Activated CD4-positive, alpha-beta T cell treated with anti-CD3 and anti-CD28 coated beads for 1 hour (primary cell): ENCODE measurements around the gene SPDYE3.
"Not testable (repeated sequence)": the region's sequence is repeated elsewhere in the genome, so short reads cannot be mapped to it uniquely, and the experiment has no call there.

Experiments used
- DNase-seq: peaks from one replicate; pipeline ENCODE4 v3.0.0-alpha.2; 2020

The SPDYE3 gene

DNA sequence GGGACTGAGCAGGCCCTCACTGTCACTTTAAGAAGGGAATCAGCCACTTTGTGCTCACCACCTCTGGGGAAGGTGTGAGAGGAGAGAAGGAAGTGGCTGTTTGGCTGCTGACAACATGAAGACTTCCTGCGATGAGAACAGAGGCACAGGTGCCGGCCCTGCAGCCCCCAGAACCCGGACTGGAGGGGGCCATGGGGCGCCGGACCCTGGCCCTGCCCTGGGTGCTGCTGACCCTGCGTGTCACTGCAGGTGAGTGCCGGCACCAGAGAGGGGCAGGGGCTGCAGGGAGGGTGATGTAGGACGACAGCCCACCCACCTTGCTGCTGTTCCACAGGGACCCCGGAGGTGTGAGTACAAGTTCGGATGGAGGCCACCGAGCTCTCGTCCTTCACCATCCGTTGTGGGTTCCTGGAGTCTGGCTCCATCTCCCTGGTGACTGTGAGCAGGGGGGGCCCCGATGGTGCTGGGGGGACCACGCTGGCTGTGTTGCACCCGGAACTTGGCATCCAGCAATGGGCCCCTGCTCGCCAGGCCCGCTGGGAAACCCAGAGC lies 44.8 kb downstream of the SPDYE3 start:
- DNase-seq = not testable (repeated sequence)

DNA sequence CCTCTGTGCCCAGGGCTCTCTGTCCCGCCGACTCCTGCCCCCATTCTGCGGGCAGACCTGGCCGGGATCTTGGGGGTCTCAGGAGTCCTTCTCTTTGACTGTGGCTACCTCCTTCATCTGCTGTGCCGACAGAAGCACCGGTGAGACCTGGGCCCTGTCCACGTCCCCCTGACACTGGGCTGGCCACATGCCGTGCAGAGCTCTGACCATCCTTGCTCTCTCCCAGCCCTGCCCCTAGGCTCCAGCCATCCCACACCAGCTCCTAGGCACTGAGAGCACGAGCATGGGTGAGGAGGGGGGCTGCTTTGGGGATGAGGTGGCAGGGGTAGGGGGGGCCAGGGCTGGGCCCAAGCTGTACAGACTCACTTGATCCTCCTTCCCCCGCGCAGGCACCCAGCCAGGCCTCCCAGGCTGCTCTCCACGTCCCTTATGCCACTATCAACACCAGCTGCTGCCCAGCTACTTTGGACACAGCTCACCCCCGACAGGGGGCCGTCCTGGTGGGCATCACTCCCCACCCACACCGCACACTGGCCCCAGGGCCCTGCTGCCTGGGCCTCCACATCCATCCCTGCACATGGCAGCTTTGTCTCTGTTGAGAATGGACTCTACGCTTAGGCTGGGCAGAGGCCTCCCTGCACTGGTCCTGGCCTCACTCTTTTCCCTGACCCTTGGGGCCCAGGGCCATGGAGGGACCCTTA lies 45.6 kb downstream of the SPDYE3 start:
- DNase-seq = no peak

DNA sequence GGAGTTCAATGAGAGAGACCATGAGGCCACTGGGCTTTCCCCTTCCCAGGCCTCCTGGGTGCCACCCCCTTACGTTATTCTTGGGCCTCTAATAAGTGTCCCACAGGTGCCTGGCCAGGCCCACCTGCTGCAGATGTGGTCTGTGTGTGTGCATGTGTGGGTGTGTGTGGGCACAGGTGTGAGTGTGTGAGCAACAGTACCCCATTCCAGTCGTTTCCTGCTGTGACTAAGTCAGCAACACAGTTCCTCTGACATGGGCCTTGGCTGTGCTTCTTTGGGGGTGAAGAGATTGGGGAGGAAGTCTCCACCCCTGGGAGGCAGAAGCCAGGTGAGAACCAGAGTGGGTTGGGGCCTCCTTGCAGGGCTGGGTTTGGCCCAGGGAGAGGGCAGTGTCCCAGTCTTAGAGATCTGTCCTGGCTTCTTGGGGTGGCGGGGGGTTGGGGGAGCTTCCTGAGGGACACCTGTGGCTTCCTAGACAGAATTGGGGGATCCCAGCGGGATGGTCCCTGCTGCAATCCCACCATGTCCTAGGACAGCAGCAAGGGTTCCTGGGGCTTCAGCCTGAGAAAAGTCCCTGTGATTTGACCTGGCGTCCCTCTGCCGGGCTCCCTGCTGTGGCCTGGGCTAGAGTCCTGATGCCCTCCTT lies 46.3 kb downstream of the SPDYE3 start:
- DNase-seq = no peak

DNA sequence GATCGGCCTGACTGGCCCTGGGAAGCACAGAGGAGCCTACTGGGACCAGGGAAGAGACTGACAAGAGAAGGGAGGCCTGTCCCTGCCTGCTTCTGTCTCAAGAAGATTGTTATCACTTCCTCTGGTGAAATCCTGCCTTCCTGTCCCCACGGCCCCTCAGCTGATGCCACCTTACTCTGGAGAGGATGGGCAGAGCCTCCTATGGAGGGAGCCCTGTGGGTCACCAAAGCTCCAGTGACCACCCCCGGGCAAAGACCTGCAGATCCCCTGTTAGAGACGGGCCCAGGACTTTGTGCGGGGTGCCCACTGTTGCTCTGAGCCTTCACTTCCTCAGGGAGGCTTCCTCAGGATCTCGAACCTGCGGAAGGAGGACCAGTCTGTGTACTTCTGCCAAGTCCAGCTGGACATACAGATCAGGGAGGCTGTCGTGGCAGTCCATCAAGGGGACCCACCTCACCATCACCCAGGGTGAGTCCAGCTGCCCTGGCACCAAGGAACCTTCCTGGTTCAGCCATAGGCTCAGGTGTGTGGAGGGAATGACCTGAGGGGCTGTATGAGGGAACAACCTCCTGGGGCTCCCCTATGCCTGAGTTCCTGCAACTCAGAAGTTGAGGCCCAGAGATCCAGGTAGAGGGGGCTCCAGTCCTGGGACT lies 49.0 kb downstream of the SPDYE3 start:
- DNase-seq = no peak

DNA sequence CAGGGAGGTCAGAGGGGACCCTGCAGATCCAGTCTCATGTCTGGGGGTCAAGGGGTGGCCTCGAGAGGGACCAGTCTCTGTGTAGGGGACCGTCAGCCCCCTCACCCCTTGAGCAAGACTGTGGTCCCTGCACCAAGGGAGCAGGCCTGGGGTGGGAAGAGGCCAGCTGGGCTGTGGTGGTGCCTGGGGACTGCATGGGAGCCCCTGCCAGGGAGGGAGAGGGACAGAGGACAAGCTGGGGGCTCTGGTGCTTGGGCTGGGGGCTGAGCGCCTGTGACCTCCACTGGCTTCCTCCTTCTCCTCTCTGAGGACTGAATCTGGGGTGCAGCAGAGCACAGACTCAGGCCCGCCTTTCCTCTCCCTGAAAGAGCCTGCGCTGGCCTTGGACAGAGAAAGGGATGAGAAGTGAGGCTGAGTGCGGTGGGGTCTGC lies 49.6 kb downstream of the SPDYE3 start:
- DNase-seq = no peak

DNA sequence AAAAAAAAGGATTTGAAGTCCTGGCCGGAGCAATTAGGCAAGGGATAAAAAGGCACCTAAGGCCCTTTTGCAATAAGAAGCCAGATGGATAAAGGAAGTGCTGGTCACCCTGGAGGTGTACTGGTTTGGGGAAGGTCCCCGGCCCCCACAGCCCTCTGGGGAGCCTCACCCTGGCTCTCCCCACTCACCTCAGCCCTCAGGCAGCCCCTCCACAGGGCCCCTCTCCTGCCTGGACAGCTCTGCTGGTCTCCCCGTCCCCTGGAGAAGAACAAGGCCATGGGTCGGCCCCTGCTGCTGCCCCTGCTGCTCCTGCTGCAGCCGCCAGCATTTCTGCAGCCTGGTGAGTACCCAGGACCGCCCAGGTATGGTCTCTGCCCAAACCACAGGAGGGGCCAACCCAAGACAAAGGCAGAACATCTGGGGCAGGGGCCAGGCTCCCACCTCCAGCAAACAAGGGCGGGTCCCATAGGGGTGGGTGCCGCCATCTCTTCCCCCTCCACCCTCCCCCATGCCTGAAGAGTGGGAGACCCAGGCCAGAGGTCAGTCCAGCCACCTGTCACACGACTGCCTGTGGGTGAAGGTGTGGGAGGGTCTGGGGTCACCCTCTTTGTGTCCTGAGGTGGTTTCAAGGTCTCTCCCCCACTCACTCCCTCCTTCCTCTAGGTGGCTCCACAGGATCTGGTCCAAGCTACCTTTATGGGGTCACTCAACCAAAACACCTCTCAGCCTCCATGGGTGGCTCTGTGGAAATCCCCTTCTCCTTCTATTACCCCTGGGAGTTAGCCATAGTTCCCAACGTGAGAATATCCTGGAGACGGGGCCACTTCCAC lies 50.7 kb downstream of the SPDYE3 start, which contains the start of gene PILRB:
PILRB (plus strand) TSS at position 91 of the 830 bp plus-strand sequence; CDS start at position 277, 186 bp downstream.
- no peak for DNase-seq

DNA sequence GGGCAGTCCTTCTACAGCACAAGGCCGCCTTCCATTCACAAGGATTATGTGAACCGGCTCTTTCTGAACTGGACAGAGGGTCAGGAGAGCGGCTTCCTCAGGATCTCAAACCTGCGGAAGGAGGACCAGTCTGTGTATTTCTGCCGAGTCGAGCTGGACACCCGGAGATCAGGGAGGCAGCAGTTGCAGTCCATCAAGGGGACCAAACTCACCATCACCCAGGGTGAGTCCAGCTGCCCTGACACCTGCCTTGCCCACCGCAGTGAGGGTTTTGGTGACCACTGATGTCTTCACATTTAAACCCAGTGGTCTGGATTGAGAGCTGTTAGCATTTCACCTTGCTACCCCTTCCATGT lies 51.3 kb downstream of the SPDYE3 start:
- DNase-seq = no peak

DNA sequence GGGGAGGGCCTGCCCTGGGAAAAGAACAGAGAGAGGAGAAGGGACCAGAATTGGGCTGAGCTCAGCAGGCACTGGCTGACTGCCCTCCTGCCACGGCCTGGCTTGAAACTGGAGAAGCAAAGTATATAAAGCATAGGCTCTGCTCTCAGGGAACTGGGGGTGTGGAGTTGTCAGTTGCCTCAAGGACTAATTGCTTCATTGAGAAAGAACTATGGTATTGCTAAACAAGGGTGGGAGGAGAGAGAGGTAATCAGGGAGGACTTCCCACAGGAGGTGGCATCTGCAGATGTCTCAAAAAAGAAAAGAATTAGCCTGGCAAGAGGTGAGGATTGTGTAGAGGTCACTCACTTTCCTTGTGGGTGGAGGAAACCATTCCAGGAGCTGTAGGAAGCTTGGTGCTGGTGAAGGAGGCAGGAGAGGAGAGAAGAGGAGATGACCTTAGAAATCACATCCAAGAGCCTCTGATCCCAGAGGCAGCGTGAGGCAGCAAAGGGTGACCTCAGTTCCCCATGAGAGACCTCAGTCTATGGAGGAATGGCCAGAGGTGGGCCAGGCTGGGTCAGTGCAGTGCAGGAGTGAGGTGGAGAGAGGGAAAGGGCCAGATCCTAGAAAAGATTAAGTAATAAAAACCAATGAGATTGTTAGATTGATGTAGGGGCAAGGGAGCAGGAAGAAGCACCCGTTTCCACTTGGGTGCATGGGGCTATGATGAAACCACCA lies 52.8 kb downstream of the SPDYE3 start:
- no peak for DNase-seq

DNA sequence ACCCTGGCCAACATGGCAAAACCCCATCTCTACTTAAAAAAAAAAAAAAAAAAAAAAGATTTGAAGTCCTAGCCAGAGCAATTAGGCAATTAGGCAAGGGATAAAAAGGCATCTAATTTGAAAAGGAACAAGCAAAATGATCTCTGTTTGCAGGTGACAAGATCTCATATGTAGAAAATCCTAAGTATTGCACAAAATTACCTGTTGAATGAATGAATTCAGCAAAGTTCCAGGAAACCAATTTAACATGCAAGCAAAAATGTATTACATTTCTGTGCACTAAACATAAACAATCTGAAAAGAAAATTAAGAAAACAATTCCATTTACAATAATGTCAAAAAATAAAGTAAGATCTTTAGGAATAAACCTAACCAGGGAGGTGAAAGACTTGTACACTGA lies 55.6 kb downstream of the SPDYE3 start:
- DNase-seq = no peak

DNA sequence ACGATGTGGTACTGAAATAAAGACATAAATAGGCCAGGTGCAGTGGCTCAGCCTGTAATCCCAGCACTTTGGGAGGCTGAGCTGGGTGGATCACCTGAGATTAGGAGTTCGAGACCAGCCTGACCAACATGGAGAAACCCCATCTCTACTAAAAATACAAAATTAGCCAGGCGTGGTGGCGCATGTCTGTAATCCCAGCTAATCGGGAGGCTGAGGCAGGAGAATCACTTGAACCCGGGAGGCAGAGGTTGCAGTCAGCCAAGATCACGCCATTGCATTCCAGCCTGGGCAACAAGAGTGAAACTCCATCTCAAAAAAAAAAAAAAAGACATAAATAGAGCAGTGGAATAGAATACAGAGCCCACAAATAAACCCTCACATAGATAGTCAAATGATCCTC lies 56.3 kb downstream of the SPDYE3 start:
- DNase-seq = not testable (repeated sequence)

DNA sequence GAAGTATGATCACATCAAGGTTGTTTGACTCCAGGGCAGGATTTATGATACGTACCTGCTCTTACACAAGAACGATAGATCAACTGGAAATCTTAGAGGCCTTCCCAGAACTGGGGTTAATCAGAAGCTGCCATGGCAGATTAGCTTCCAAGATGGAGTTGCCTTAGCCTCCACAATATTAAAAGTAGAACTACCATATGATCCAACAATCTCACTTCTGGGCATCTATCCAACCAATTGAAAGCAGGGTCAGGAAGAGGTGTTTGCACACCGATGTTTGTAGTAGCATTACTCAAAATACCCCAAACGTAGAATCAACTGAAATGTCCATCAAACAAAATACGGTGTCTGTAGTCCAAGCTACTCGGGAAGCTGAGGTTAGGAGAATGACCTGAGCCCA lies 57.0 kb downstream of the SPDYE3 start:
- no peak for DNase-seq

DNA sequence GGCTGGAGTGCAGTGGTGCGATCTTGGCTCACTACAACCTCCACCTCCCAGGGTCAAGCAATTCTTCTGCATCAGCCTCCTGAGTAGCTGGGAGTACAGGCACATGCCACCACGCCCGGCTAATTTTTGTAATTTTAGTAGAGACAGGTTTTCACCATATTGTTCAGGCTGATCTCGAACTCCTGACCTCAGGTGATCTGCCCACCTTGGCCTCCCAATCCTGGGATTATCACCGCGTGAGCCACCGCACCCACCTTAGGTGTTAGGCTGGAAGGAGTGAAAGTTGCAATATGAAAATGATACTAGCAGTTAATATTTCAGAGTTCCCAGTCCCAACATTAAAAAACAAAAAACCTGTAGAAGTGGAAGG lies 58.5 kb downstream of the SPDYE3 start:
- not testable (repeated sequence) for DNase-seq

DNA sequence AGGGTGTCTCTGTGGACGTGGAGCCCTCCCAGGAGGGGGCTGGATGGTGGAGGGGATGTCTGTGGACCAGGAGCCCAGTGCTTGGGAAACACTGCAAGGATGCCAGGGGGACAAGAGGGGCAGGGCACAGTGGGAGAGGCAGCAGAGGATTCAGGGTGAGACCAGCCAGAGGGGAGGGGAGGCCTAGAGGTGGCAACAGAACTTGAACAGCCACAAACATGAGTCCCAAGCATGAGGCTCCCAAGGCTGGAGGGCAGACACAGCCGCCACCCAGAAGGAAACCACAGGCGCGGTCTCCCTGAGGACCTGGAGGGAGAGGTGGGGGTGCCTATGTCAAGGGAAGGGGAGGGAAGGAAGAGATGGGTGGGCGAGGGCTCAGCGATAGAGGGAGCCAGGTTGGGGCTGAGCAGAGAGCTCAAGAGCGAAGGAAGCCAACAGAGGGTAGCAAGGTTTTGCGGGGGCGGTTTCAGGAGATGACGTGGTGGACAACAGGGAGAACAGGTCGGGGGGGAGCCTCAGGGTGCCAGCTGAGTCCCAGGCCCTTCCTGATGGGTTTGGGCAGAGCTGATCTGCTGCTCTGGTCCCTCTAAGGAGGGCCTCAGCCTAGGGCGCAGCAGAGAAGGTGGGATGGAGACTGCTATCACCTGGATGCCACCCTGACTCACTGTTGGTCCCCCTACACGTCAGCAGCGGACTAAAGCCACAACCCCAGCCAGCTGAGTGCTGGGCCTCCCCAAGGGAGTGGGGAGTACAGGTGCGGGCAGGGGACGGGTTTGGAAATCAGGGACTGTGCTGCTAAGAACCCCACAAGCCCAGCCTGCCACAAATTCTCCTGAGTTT lies 59.1 kb downstream of the SPDYE3 start:
- no peak for DNase-seq

DNA sequence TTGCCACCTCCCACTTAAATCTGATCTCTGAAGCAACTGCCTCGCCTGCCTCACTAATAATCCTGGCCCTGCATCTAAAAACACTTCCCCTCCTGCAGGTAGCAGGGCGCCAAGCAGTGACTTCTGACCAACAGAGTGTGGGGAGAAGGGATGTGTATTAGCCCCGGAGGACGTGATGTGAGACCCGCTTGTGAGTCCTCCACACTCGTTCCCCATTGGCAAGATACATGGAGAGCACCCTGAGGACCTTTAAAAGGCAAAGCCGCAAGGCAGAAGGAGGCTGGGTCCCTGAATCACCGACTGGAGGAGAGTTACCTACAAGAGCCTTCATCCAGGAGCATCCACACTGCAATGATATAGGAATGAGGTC lies 59.7 kb downstream of the SPDYE3 start:
- DNase-seq = no peak

DNA sequence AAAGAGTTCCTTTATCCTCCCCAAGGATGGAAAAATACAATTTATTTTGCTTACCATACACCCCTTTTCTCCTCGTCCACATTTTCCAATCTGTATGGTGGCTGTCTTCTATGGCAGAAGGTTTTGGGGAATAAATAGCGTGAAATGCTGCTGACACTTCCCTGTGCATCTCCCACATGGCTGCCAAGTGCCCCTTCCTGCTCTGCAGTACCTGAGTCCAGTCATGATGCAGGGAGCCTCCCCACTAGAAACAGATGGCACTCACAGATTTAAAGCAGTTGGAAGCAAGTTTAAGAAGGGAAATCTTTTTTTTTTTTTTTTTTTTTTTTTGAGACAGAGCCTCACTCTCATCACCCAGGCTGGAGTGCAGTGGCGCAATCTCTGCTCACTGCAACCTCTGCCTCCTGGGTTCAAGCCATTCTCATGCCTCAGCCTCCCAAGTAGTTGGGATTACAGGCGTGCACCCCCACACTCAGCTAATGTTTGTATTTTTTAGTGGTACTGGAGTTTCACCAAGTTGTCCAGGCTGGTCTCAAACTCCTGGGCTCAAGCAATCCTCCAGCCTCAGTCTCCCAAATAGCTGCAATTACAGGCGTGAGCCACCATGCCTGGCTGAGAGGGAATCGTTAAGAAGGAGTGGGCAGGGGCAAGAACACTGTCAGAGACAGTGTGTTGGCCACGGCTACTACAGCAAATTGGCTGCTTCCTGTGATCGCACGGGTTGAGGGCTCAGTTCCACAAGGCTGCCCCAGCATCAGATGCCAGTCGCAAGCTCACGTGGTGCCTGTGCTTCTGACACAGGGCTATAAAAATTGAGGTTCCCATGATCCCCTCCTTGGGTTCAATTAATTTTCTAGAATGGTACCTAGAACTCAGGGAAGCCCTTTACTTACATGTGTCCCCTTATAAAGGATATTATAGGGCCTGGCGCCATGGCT lies 60.4 kb downstream of the SPDYE3 start:
- no peak for DNase-seq

DNA sequence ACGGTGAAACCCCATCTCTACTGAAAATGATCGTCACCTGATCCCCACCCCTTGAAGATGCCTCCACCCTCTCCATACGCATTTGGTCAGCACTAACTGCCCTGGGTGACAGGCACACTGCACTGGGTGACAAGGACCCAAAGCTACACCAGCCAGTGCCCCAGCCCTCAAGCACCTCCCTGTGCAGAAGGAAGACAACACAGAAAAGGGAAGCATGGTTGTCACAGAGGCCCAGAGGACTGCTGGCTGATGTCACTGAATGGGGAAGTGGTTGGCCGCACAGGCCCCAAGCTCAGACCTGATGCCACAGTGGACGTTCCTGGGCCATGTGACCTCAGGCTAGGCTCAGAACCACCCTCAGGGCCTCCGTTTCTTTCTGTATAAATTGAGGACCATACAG lies 61.6 kb downstream of the SPDYE3 start:
- no peak for DNase-seq

DNA sequence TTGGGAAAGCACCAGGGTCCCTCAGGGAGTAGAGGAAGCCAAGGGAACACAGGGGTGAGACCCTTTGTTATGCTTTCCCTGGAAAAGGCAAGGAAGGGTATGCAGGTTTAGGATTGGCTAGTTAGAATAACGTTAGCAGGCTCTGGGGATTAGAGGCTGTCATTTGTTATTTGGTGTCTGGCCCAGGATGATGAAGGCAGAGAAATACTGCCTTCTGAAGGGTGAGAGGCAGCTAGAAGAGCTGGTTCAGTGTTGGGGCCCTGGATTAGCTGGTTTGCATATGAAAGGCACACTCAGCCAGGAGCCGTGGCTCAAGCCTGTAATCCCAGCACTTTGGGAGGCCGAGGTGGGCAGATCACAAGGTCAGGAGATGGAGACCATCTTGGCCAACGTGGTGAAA lies 62.8 kb downstream of the SPDYE3 start:
- no peak for DNase-seq

DNA sequence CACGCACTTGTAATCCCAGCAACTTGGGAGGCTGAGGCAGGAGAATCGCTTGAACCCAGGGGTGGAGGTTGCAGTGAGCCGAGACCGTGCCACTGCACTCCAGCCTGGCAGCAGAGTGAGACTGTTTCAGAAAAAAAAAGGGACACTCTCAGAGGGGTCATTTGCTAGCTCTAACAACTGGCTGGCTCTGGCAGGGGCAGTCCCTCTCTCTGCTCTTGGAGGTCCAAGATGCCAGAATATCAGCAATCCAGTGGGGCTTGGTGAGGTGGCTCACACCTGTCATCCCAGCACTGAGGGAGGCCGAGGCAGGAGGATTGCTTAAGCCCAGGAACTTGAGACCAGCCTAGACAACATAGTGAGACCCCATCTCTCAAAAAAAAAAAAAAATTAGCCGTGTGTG lies 63.2 kb downstream of the SPDYE3 start:
- no peak for DNase-seq

DNA sequence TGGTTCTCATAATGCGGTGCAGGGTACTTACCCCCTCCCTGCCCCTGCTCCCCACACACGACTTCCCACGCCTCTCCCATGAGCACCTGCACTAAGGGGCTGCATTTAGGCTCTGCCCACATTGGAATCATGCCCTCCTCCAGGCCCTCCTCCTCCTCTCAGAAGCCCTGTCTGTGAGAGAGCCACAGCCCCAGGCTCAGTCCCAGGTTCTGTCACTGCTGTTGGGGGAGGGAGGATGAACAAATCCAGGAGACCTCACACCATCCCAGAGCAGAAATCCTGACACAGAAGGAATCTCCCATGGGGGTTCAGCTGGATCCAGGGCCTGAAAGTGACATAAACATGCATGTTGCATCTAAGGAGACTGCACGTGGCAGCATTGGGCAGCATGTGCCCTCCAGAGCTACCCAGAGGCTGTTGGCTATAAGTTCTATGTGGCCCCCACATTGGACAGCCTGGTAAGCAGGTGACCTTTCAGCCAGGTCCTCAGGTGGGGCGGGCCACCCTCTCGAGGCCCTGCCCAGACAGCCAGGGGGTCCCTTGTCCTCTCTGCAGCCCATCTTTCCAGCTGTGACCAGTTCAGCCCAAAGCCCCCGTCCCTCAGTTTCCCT lies 64.2 kb downstream of the SPDYE3 start:
- DNase-seq = no peak
